HG02981 (cell line): ENCODE results near the gene STARD10.
"Not testable (repeated sequence)": the region's sequence is repeated elsewhere in the genome, so short reads cannot be mapped to it uniquely, and the experiment has no call there.

Experiments
- ATAC-seq: cut with Tn5 transposase; IDR thresholded peaks from one replicate; pipeline ENCODE4 v1.9.1; 2021; ENCODE audit warnings: mild to moderate bottlenecking, moderate library complexity; ENCODE audit not compliant: unreplicated experiment

STARD10 gene

GRCh38 chr11:72826191-72826941 is 32.5 kb upstream of the STARD10 start:
- no peak for ATAC-seq

DNA sequence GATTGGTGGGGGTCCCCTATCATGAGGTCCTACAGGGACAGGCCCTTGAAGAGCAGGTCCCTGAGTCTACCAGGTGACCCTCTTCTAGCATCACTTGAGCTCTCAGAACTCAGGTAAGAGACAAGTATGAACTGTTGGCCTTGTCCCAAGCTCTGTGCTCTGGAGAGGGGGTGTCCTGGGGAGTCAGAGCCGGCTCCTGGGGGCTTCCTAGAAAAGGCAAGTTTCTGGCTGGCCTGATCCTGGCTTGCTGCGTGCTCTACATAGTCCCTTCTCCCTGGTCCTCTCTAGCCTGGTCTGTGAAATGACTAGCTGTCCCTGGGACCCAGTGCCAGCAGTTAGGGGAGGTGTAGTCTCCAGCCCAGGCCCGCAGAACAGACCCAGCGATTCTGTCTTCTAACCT is 31.8 kb upstream of the STARD10 start:
- ATAC-seq = no peak

DNA sequence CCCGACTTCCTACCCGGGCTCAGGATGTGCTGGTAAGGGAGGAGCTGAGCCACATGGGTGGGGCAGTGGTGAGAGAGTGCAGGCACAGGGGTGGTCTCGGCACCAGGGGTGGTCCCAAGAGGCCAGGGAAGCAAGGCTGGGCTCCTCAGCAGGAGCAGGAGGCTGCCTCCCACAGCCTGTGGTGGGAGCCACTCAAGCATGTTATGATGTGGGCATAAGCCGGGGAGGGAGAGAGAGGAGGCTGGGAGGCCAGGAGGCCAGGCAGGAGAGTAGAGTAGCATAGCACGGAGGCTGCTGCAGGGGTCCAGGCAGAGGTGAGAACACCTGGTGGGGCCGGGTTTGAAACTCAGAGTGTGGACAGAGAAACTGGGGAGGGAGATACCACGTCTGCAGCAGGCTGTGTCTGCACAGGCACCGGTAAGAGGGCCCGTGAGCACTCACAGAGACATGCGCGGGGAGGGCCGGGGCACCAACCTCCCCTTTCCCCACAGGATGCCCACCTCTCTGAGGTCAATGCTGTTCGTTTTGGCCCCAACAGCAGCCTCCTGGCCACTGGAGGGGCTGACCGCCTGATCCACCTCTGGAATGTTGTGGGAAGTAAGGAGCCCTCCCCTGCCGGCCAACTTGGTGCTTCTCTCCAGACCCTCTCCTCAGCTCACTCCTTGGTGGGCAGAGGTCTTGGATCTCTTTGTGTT is 31.1 kb upstream of the STARD10 start:
- ATAC-seq = no peak

- no peak for ATAC-seq
Observed at GRCh38 chr11:72824020-72824419, 30.2 kb upstream of the STARD10 start.

DNA sequence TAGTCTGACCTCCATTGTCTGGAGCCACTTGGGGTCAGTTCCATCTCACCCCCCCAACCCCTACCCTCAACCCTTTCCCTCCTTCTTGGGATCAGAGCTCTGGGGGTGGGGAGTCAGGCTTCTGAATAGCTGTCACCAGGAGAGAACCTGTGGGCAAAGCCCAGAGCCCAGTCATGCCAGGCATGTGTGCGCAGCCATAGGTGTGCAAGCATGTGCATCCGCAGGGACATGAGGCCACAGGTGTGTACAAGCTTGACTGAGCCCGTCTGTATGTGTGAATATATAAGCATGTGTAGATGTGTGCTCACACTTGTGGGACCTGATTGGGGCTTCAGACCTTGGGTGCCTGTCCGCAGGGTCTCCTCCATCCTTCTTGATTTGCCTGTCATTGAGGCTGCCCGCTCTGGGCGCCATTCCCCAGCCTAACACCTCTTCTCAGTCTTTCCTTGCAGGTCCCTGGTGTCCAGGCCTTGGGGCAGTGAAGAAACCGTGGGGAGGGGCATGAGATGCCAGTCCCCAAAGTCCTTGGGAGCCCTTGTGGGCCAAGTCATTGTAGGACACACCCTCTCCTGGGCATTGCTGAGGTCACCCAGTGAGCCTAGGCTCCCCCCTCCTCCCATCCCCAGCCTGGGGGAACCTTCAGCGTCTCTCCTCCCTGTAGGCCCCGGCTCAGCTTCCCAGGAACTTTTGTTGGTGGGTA is 29.4 kb upstream of the STARD10 start:
- ATAC-seq = no peak

DNA sequence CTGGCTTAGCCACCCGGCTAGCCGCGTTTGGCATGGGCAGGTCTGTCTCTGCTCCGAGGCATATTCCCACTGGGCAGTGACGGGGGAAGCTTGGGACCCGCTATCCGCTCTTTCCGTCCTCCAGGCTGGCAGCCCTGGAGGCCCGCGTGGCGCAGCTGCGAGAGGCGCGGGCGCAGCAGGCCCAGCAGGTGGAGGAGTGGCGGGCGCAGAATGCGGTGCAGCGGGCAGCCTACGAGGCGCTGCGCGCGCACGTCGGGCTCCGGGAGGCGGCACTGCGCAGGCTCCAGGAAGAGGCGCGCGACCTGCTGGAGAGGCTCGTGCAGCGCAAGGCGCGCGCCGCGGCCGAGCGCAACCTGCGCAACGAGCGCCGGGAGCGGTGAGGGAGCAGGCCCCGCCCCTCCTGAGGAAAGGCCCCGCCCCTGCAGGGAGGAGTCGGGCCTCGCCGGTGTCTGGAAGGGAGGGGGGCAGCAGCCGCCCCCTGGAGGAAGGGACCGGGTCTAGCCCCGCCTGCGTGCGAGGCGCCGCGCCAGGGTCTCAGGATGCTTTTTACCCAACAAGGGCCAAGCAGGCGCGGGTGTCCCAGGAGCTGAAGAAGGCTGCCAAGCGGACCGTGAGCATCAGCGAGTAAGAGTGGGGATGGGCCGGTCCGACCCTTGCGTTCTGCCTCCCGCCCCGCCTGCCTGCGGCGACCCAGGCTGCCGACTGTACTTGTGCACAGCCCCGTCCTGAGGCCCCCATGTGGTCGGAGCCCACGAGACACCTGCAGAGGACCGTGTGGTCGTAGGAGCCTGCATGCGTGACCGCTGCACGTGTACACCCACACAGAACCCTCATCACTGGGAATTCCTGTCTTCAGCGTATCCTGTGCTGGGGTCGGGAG is 28.3 kb upstream of the STARD10 start:
- ATAC-seq = no peak

DNA sequence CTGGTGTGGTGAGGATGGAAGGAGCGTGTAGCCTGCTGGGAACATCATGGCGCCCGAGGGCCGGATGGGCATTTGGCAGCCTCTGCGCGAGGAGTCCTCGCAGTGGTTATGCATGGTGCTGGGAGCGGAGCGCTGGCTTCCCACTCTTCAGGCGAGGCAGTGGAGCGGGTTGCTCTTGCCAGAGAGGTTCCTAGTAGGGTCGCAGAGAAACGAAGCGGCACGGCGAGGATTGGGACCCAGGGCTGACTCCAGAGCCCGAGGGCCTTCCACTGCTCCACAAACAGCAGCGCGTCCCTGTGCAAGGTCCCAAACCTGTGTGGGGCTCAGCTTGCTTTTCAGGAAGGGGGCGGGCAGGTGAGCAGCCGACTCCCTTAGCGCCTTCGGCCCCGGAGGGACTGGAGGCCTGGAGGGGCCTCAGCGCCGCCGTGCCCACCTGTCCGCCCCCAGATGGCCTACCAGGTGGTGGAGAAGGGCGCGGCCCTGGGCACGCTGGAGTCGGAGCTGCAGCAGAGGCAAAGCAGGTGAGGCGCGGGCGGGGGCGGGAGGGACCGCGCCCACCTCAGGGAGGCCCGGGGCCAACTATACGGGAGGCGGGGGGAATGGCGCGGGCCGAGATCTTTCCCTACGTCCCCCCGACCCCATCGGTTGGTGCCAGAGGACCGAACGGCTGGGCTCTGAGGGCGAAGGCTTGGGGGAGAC is 27.5 kb upstream of the STARD10 start:
- ATAC-seq = no peak

DNA sequence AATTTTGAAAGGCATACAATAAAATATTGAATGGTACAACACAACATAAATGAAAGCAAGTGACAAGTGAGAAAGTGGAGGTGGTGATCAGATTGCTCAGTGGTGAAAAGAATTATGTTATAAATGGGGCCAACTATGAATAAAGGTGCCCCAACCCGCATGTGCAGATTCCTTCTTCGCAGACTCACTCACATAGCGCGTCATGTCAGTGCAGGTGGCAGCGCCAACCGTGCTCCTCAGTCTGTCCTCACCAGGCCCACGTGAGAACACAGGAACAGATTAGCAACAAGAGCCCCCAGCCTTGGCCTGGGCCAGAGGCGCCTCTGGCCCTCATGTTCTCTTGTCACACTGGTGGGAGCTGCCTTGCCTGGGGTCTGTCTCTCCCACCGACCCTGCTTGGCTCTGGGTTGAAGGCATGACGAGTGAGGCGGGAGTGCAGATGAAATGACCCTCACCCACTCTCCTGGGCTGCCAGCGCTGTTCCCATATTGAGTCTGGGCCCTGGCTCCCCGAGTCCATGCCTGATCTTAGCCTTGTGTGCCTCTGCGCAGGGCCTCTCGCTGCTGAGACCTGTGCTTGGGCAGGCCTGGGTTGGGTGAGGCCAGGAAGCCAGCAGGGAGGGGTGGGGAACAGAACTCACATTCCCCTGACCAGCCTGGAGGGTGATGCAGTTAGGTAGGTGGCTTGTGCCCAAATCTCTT is 26.7 kb upstream of the STARD10 start:
- no peak for ATAC-seq

GRCh38 chr11:72818971-72819370 is 25.1 kb upstream of the STARD10 start:
- ATAC-seq = no peak

DNA sequence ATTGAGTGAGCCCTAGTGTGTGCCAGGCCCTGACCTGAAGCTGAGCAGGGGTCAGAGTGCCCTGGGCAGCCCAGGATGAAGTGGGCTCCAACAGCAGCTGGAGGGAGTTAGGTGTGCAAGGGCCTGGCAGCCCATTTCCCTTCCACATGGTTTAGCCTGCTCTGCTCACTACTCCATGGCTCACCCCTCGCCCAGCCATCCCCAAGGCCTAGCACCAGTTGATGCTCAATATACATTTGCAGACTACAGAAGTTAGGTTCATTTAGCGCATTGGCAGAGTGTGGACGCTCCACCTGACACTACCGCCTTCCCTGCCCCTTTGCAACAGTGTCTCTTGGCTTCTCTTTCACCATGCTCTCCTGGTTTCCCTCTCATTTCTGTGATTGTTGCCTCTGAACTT is 24.1 kb upstream of the STARD10 start:
- ATAC-seq = no peak

- ATAC-seq = no peak
Observed at GRCh38 chr11:72816404-72816990, 22.6 kb upstream of the STARD10 start.

DNA sequence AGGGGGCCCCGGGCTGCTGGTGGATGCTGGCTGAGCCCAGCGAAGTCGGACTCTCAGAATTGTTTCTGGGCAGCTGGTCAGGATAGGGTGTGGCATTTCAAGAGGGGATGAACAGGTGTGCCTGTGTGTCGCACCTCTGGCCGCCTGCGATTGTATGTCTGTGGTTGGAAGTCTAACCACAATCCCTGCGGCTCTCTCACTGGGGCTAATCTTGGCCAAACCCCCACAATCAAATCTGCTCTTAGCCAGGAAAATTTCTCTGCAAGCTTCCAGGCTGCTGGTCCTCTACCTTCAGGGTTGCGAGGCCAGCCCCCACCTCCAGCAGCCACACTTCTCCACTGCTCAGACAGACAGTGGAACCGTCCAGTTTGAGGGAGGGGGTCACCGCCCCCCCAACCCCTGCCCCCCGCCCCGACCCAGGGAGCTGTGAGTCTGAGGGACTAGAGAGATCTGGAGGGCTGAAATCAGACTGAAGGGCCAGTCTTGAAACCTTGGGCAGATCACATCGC is 21.3 kb upstream of the STARD10 start:
- no peak for ATAC-seq

DNA sequence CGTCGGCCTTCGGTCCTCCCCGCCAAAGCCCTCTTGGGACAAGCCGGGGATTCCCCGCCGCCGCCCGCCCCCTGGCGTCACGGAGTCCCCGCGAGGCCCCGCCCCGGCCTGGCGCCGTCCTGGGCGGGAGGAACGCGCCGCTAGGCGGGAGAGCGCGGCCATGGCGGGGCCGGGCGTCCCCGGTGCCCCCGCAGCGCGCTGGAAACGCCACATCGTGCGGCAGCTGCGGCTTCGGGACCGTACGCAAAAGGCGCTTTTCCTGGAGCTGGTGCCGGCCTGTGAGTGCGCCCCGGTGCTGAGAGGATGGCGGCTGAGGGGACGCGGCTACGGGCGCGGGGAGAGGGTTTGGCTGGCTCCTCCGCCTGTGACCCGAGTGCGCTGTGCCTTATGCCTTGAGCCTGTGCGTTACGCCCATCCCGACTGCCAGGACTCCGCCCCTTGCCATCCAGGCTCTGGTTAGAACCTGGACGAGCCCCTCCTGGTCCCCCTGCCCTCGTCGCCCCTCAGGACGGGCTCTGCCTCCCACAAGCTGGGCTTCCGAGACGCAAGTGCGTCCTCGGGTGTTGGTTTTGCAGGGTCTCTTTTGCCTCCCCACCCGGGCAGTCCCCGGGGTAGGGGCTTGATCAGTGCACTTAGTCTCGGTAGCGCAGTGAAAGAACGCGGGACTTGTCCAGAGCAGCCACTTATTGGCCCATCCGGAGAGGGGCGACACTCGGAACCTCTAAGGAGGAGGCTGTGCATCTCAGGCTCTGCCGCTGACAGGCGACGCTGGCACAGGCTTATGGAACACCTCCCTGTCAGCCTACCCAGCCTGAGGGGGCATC is 20.7 kb upstream of the STARD10 start, which contains the start of gene ATG16L2:
Gene ATG16L2 (plus strand): TSS at position 126 of the 824 bp plus-strand sequence. CDS start 35 bp downstream, at position 161.
- peak; percentile 47 for ATAC-seq

- ATAC-seq = peak; percentile 40
Observed at GRCh38 chr11:72813740-72814285, 20.0 kb upstream of the STARD10 start.

- ATAC-seq = peak; percentile 28
Observed at GRCh38 chr11:72812967-72813739, 19.3 kb upstream of the STARD10 start.

- ATAC-seq = no peak
Observed at GRCh38 chr11:72812604-72812966, 18.7 kb upstream of the STARD10 start.

DNA sequence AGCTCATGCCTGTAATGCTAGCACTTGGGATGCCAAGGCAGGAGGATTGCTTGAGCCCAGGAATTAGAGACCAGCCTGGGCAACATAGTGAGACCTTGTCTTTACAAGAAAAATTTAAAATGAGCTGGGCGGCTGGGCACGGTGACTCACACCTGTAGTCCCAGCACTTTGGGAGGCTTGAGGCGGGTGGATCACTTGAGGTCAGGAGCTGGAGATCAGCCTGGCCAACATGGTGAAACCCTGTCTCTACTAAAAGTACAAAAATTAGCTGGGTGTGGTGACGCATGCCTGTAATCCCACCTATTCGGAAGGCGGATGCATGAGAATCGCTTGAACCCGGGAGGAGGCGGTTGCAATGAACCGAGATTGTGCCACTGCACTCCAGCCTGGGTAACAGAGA is 17.8 kb upstream of the STARD10 start:
- ATAC-seq = not testable (repeated sequence)
